AG20443 (cell line): ENCODE data around the gene CD82.

Source experiments
- DNase-seq: peaks from one replicate; pipeline ENCODE4 v3.0.0; 2012; ENCODE audit warnings: low spot score, mixed read lengths

Gene CD82

GRCh38 chr11:44601471-44602370, 36.3 kb downstream of the CD82 start:
- no peak for DNase-seq

- no peak for DNase-seq
Observed at GRCh38 chr11:44602891-44603310, 37.4 kb downstream of the CD82 start.

GRCh38 chr11:44604171-44604581, 38.7 kb downstream of the CD82 start:
- no peak for DNase-seq

- no peak for DNase-seq
Observed at GRCh38 chr11:44605068-44605708, 39.7 kb downstream of the CD82 start.

GRCh38 chr11:44605965-44606364, 40.5 kb downstream of the CD82 start:
- DNase-seq = no peak

- no peak for DNase-seq
Observed at GRCh38 chr11:44606472-44606871, 41.0 kb downstream of the CD82 start.

- DNase-seq = peak; percentile 53
Observed at GRCh38 chr11:44607319-44607962, 42.0 kb downstream of the CD82 start.

- DNase-seq = no peak
Observed at GRCh38 chr11:44607987-44608386, 42.5 kb downstream of the CD82 start.

GRCh38 chr11:44608651-44608990, 43.2 kb downstream of the CD82 start:
- DNase-seq = no peak

- no peak for DNase-seq
Observed at GRCh38 chr11:44608991-44609782, 43.7 kb downstream of the CD82 start.

- DNase-seq = no peak
Observed at GRCh38 chr11:44609783-44610155, 44.3 kb downstream of the CD82 start.

GRCh38 chr11:44610186-44610955, 44.9 kb downstream of the CD82 start:
- DNase-seq = no peak

GRCh38 chr11:44611088-44611487, 45.6 kb downstream of the CD82 start:
- peak; percentile 56 for DNase-seq

GRCh38 chr11:44611687-44612434, 46.4 kb downstream of the CD82 start:
- DNase-seq = no peak

- no peak for DNase-seq
Observed at GRCh38 chr11:44613153-44613552, 47.7 kb downstream of the CD82 start.

GRCh38 chr11:44614281-44614775, 48.9 kb downstream of the CD82 start:
- DNase-seq = no peak

- no peak for DNase-seq
Observed at GRCh38 chr11:44615041-44615755, 49.7 kb downstream of the CD82 start.

GRCh38 chr11:44615913-44616791, 50.7 kb downstream of the CD82 start:
- DNase-seq = no peak
